AG09309 (cell line): ENCODE data around the gene PRX.

Source experiments
- DNase-seq: peaks from one replicate; pipeline ENCODE4 v3.0.0-alpha.2; 2010; ENCODE audit warnings: low read depth
- H3K4me3 ChIP-seq: 2 replicates; pipeline ENCODE4 v1.5.1; 2011; ENCODE audit warnings: mild to moderate bottlenecking, low read depth, low read length, moderate library complexity; ENCODE audit not compliant: control insufficient read depth
- CTCF ChIP-seq: IDR thresholded peaks from 2 replicates; pipeline ENCODE4 v1.5.1; 2011; ENCODE audit warnings: mild to moderate bottlenecking, low read depth, low read length, inconsistent platforms; ENCODE audit not compliant: insufficient read depth, control insufficient read depth; ENCODE audit errors: missing control alignments

The PRX gene

GRCh38 chr19:40419066-40419612, 6.0 kb upstream of the PRX start:
- DNase-seq = no peak
- no peak for TF ChIP-seq CTCF
- no peak overlapping the region for H3K4me3 ChIP-seq

GRCh38 chr19:40418040-40418439, 4.9 kb upstream of the PRX start:
- no peak for TF ChIP-seq CTCF
- DNase-seq = no peak
- no peak overlapping the region for H3K4me3 ChIP-seq

GRCh38 chr19:40417643-40417981, 4.4 kb upstream of the PRX start:
- no peak for DNase-seq
- no peak overlapping the region for H3K4me3 ChIP-seq
- no peak for TF ChIP-seq CTCF

- H3K4me3 ChIP-seq = no peak overlapping the region
These were observed 3.9 kb upstream of the PRX start for GRCh38 chr19:40416918-40417642.

GRCh38 chr19:40415768-40416167, 2.6 kb upstream of the PRX start:
- no peak for TF ChIP-seq CTCF
- DNase-seq = no peak
- H3K4me3 ChIP-seq = no peak overlapping the region

More at GRCh38 chr19:40416918-40417642, 3.9 kb upstream of the PRX start:
- no peak for DNase-seq
- TF ChIP-seq CTCF = no peak

GRCh38 chr19:40414542-40415535, 1.7 kb upstream of the PRX start:
- no peak for TF ChIP-seq CTCF
- DNase-seq = no peak
- no peak overlapping the region for H3K4me3 ChIP-seq
